ENCODE measurements around the gene MAML2. TPM values are rescaled to one million over a fixed set of nuclear protein-coding genes. Genes with fewer than 3 reads are reported as not detected.

The MAML2 gene
- total RNA-seq, 1 donor from 2014 or later = 1.3 TPM

DNA sequence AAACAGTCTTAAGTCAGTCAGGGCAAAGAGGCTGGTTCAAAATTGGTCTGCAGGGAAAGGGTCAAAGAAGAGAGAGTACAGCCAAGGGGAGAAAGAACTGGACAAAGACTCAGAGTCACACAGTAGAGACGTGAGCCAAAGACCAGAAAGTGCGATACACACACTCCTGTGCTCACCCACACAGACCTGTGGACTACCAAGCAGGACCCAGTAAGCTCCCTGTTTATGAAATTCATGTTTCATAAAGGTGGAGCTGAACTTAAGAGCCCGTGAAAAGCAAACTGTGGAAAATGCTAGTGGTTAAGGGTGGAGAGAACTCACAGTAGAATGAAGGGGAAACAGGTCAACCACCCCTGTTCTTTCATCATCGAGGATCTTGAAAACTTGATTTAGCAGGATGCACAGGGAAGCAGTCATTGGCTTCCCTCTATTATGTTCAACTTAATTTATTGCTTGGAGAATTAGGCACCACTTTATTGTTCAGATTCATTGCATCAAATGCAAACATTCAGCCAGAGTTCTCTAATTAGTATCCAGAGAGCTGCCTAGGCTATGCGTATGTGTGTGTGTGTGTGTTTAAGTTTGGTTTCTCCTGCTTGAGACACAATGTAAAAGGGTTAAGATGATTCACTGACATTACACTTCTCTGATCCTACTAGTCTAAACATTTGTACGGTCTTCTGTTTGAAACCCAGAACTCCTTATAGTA, 258.2 kb downstream of the MAML2 start:
- FAIRE-seq (peak; percentile 40), DNase-seq (ENCODE audit: low read depth) (no peak)
- H3K27me3 ChIP-seq (ENCODE audit: control insufficient read depth, insufficient read depth, low read length) = no peaks in the 10 kb centered on the region
- TF ChIP-seq, protein P1, sequence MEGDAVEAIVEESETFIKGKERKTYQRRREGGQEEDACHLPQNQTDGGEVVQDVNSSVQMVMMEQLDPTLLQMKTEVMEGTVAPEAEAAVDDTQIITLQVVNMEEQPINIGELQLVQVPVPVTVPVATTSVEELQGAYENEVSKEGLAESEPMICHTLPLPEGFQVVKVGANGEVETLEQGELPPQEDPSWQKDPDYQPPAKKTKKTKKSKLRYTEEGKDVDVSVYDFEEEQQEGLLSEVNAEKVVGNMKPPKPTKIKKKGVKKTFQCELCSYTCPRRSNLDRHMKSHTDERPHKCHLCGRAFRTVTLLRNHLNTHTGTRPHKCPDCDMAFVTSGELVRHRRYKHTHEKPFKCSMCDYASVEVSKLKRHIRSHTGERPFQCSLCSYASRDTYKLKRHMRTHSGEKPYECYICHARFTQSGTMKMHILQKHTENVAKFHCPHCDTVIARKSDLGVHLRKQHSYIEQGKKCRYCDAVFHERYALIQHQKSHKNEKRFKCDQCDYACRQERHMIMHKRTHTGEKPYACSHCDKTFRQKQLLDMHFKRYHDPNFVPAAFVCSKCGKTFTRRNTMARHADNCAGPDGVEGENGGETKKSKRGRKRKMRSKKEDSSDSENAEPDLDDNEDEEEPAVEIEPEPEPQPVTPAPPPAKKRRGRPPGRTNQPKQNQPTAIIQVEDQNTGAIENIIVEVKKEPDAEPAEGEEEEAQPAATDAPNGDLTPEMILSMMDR (IDR thresholded peaks at IDR 0.05; ENCODE audit: insufficient read depth, low read length, severe bottlenecking) = no peak
- no peaks in the 10 kb centered on the region for H3K36me3 ChIP-seq (ENCODE audit: control insufficient read depth, insufficient read depth, low read length)
- H3K4me3 ChIP-seq (ENCODE audit: low read depth, low read length) = no peak overlapping the region

DNA sequence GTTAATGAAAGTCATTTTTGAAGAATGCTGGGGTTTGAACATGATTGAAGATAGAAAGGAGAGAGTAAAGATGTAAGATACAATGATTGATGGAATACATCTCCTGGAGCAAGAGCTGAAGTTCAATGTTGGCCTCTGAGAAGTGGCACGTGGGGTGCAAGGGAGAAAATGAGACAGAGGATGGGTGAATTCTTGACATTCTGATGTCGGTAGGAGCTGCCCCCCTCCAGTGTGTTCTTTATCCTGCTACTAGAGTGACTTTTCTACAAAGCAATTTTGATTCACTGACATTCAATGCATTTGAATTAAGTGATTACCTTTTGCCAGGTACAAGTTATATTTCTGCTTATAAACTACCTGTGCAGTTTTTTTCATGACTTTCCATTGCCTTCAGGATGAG, 260.1 kb downstream of the MAML2 start:
- DNase-seq (ENCODE audit: low read depth) (no peak), FAIRE-seq (no peak)
- H3K36me3 ChIP-seq (ENCODE audit: control insufficient read depth, insufficient read depth, low read length) = no peaks in the 10 kb centered on the region
- H3K27me3 ChIP-seq (ENCODE audit: control insufficient read depth, insufficient read depth, low read length) = no peaks in the 10 kb centered on the region
- no peak overlapping the region for H3K4me3 ChIP-seq (ENCODE audit: low read depth, low read length)
- TF ChIP-seq, protein P1 (IDR thresholded peaks at IDR 0.05; ENCODE audit: insufficient read depth, low read length, severe bottlenecking) = no peak

- Histone ChIP-seq H3K36me3 (ENCODE audit: control insufficient read depth, insufficient read depth, low read length) (no peaks in the 10 kb centered on the region), H3K4me3 (ENCODE audit: low read depth, low read length) (no peak overlapping the region), H3K27me3 (ENCODE audit: control insufficient read depth, insufficient read depth, low read length) (no peaks in the 10 kb centered on the region)
- DNase-seq (ENCODE audit: low read depth) (no peak), FAIRE-seq (no peak)
- TF ChIP-seq, protein P1 (IDR thresholded peaks at IDR 0.05; ENCODE audit: insufficient read depth, low read length, severe bottlenecking) = no peak
Measured at GRCh38 chr11:96082002-96082899, 260.7 kb downstream of the MAML2 start.

DNA sequence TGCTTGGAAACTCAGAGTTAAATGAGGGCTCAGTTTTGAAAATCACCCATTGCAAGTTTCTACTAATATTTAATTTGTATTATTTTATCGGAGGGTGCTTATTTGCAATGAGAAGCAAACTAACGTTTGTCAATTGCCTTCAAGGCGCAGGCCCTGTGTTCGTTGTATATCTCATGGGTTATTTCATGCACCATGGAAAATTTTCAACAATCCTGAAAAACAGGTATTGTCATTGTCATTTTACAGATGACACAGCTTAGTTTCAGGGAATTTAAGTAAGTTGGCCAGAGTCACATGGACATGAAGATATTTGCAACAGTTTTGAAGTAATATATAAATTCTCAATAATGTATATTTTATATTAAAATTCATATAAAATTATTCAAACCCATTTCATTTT, 261.4 kb downstream of the MAML2 start:
- TF ChIP-seq, protein P1 (IDR thresholded peaks at IDR 0.05; ENCODE audit: insufficient read depth, low read length, severe bottlenecking) = no peak
- Histone ChIP-seq H3K4me3 (ENCODE audit: low read depth, low read length) (no peak overlapping the region), H3K36me3 (ENCODE audit: control insufficient read depth, insufficient read depth, low read length) (no peaks in the 10 kb centered on the region), H3K27me3 (ENCODE audit: control insufficient read depth, insufficient read depth, low read length) (no peaks in the 10 kb centered on the region)
- FAIRE-seq (no peak), DNase-seq (ENCODE audit: low read depth) (no peak)

GRCh38 chr11:96079691-96080090, 263.3 kb downstream of the MAML2 start:
- Histone ChIP-seq H3K36me3 (ENCODE audit: control insufficient read depth, insufficient read depth, low read length) (no peaks in the 10 kb centered on the region), H3K4me3 (ENCODE audit: low read depth, low read length) (no peak overlapping the region), H3K27me3 (ENCODE audit: control insufficient read depth, insufficient read depth, low read length) (no peaks in the 10 kb centered on the region)
- no peak for FAIRE-seq
- TF ChIP-seq, protein P1 (IDR thresholded peaks at IDR 0.05; ENCODE audit: insufficient read depth, low read length, severe bottlenecking) = no peak
- no peak for DNase-seq (ENCODE audit: low read depth)
